ENCODE results near the gene NSMCE3.

DNA sequence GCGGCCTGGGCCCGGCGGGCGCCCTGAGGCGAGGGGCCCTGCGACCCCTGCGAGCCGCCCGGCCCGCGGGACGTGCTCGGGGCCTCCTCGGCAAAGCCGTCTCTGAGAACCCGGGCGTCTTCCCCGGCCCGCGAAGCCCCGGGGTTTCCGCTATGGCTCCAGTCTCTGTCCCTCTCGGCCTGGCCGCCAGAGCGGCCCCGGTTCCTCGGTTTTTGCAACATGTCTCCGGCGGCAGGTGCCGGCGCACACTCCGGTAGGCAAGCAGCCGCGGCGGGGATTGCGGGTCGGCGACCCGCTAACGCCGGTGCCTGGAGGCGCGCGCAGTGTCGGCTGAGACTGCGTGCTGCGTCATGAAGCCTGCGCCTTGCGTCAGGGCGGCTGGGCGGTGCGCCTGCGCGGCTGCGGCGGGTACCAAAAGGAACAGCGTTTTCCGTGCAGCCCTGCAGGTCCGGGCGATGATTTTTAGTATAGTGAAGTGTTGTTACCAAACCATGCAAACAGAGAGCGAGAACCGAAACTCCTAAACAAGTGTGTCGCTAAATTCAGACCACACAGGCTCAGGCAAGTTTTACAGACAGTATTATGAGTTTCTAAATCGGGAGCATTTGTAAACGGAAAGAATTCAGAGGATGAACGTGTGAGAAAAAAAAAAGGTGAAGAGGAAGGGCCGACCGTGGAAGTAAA, at the start of gene NSMCE3:
- TF ChIP-seq, protein P1, sequence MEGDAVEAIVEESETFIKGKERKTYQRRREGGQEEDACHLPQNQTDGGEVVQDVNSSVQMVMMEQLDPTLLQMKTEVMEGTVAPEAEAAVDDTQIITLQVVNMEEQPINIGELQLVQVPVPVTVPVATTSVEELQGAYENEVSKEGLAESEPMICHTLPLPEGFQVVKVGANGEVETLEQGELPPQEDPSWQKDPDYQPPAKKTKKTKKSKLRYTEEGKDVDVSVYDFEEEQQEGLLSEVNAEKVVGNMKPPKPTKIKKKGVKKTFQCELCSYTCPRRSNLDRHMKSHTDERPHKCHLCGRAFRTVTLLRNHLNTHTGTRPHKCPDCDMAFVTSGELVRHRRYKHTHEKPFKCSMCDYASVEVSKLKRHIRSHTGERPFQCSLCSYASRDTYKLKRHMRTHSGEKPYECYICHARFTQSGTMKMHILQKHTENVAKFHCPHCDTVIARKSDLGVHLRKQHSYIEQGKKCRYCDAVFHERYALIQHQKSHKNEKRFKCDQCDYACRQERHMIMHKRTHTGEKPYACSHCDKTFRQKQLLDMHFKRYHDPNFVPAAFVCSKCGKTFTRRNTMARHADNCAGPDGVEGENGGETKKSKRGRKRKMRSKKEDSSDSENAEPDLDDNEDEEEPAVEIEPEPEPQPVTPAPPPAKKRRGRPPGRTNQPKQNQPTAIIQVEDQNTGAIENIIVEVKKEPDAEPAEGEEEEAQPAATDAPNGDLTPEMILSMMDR (IDR thresholded peaks at IDR 0.05; ENCODE audit: low read length), result no peak
- TF ChIP-seq EZH2 (optimal IDR thresholded peaks at IDR 0.05; ENCODE audit: low read depth, low read length), result no peak
